ENCODE measurements around the gene PNO1. TPM values are rescaled to one million over a fixed set of nuclear protein-coding genes. Genes with fewer than 3 reads are reported as not detected.

PNO1 gene
- polyA plus RNA-seq, 2 of the 4 experiments (the other 2 are of a cell fraction), result 49.0 to 63.2 TPM

DNA sequence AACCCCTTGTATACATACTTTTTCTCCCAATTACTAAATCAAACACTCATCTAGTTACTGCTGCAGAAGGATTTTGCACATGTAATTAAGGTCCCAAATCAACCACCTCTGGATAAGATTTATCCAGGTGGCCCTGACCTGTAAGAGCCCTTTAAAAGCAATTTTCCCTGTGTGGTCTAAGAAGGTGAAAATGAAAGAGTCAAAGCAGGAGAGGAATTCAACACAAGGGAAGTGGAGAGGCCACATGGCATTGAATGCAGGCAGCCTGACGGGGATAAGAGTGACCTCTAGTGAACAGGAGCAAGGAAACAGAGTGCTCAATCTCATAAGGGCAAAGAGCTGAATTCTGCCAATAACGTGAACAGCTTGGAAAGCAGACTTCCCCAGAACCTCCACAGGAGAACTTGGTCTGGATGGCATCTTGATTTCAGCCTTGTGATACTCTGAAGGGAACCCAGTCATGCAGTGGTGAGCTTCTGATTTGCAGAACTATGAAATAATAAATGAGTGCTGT is 67.5 kb downstream of the PNO1 start (continued):
- TF ChIP-seq PHF8 (IDR thresholded peaks at IDR 0.05; ENCODE audit: borderline replicate concordance, low read depth) (no peak), RFX5 (IDR thresholded peaks at IDR 0.05) (no peak), RAD21 (conservative IDR thresholded peaks at IDR 0.05 in 1 of 2, IDR thresholded peaks at IDR 0.05 in 1 of 2) (peak; percentile 62 to 73), MAFK (IDR thresholded peaks at IDR 0.05; ENCODE audit: partially characterized antibody) (no peak), NR3C1 (IDR thresholded peaks at IDR 0.05) (no peak), ZNF302 (CRISPR knock-in tag; IDR thresholded peaks at IDR 0.05) (no peak), NFE2L2 (conservative IDR thresholded peaks at IDR 0.05; ENCODE audit: low read length) (no peak), KDM5A (IDR thresholded peaks at IDR 0.05) (no peak), PBX3 (IDR thresholded peaks at IDR 0.05) (no peak)

Other genes with a start within 250 kb of the PNO1 start
- 42.0 and 89.1 TPM in 2 replicates for gene C1D, start 94.9 kb upstream of the PNO1 start, polyA plus RNA-seq (2011; rRNA removed)
- gene C1D, start 94.9 kb upstream of the PNO1 start, polyA plus RNA-seq (2017; fragmentation: RNase III; extraction: RNeasy Plus Mini Kit Qiagen cat#74134 plus additional on column Dnase treatment), result 57.5 to 69.8 TPM (median 62.5 TPM) in 3 replicates
- gene PPP3R1, start 94.6 kb downstream of the PNO1 start, polyA plus RNA-seq (2011; rRNA removed), result 27.3 and 30.7 TPM in 2 replicates
- gene PPP3R1, start 94.6 kb downstream of the PNO1 start, polyA plus RNA-seq (2017; fragmentation: RNase III; extraction: RNeasy Plus Mini Kit Qiagen cat#74134 plus additional on column Dnase treatment), result 53.7 to 55.1 TPM (median 54.4 TPM) in 3 replicates
- 0.93 and 1.2 TPM in 2 replicates for gene CNRIP1, start 162.1 kb downstream of the PNO1 start, polyA plus RNA-seq (2011; rRNA removed)
- 2.3 to 2.9 TPM (median 2.6 TPM) in 3 replicates for gene CNRIP1, start 162.1 kb downstream of the PNO1 start, polyA plus RNA-seq (2017; fragmentation: RNase III; extraction: RNeasy Plus Mini Kit Qiagen cat#74134 plus additional on column Dnase treatment)
- not detected in 2 replicates for gene PLEK, start 207.4 kb downstream of the PNO1 start, polyA plus RNA-seq (2011; rRNA removed)
- 0.04 TPM in 1 of 3 replicates, not detected in the others for gene PLEK, start 207.4 kb downstream of the PNO1 start, polyA plus RNA-seq (2017; fragmentation: RNase III; extraction: RNeasy Plus Mini Kit Qiagen cat#74134 plus additional on column Dnase treatment)

Data from A549 (cell line).